Motor neuron (in vitro differentiated cells): ENCODE measurements around the gene ANKRD13A. TPM values are rescaled to one million over a fixed set of nuclear protein-coding genes. Genes with fewer than 3 reads are reported as not detected.
A peak's percentile ranks its signal among the peaks of the same experiment; 100 is the strongest.

Source experiments
- ATAC-seq, 8 experiments: fragments of 200-7000 bp; cut with Tn5 transposase; replicated peaks in 6 of 8; 2 replicates each; pipeline ENCODE4 v1.8.0; 2021; ENCODE audit warnings: mild to moderate bottlenecking in 8 of 8, moderate library complexity in 8 of 8
- H3K27ac ChIP-seq, 2 donors: fragments of 250-450 bp; sonication (Bioruptor Pico); 2 replicates each; pipeline ENCODE4 v1.9.0; 2021; ENCODE audit warnings: antibody characterized with exemption in 2 of 2, mild to moderate bottlenecking in 2 of 2, moderate library complexity in 1 of 2
- H3K4me1 ChIP-seq, 2 donors: fragments of 250-450 bp; sonication (Bioruptor Pico); replicated peaks in 1 of 2; 2 replicates each; pipeline ENCODE4 v1.6.1; 2021; ENCODE audit warnings: antibody characterized with exemption in 2 of 2, mild to moderate bottlenecking in 2 of 2, moderate library complexity in 1 of 2
- H3K4me3 ChIP-seq, 5 donors: fragments of 250-450 bp; sonication (Bioruptor Pico); 2 replicates each; pipeline ENCODE4 v1.9.0; 2021; ENCODE audit warnings: antibody characterized with exemption in 5 of 5, mild to moderate bottlenecking in 5 of 5, moderate library complexity in 4 of 5
- WGBS, 10 experiments: fragments of 450-650 bp; shearing (Covaris generic); methylation state at CpG; one replicate each; pipeline ENCODE4 v1.0.0; 2022; 5-methylcytosine and 5-hydroxymethylcytosine counted together
- in situ Hi-C, 9 experiments: fragments of 400-800 bp; cut with MboI; loops; one replicate each; pipeline ENCODE4 v1.15.0; 2021; ENCODE audit warnings: low sequenced_read_pairs in 9 of 9, low pct_unique_long_range_greater_than_20kb in 2 of 9; ENCODE audit not compliant: unreplicated experiment in 9 of 9
- total RNA-seq, 8 experiments: library from RNA; unstranded; fragments of 300-600 nt; gene quantifications; 2 replicates each; pipeline versions ENCODE4 v1.2.3 to v1.2.4, GENCODE V29; 2022

ANKRD13A gene
- total RNA-seq, 8 experiments from 2014 or later: 23.2 to 41.5 (median 34.2) TPM

GRCh38 chr12:109989380-109989779 lies 9.8 kb upstream of the ANKRD13A start:
- ATAC-seq: peak in 3 of 8 experiments; percentile 28 to 53 (median 41)
- H3K27ac ChIP-seq: no peak overlapping the region
- 38 to 100% (median 79%) methylated on average over 1 to 4 of the region's 5 CpGs; no CpG with 5 or more reads in 1 of the 10 experiments for WGBS, 10 experiments

GRCh38 chr12:109991586-109991985 lies 7.6 kb upstream of the ANKRD13A start:
- Histone ChIP-seq H3K27ac (no peak overlapping the region), H3K4me3 (no peak overlapping the region), H3K4me1 (peaks cover 8 to 11% of the 10 kb centered on the region in 2 donors)
- ATAC-seq: no peak
- 77 to 100% (median 96%) methylated on average over 1 to 4 of the region's 5 CpGs; no CpG with 5 or more reads in 4 of the 10 experiments for WGBS, 10 experiments
- in situ Hi-C loops: no loop called here

More at GRCh38 chr12:109989380-109989779, 9.8 kb upstream of the ANKRD13A start:
- in situ Hi-C loops: no loop called here
- H3K4me3 ChIP-seq: no peak overlapping the region
- H3K4me1 ChIP-seq: peaks cover 2 to 3% of the 10 kb centered on the region in 2 donors

GRCh38 chr12:109993091-109993490 lies 6.1 kb upstream of the ANKRD13A start:
- Histone ChIP-seq H3K4me3 (no peak overlapping the region), H3K27ac (no peak overlapping the region), H3K4me1 (peaks cover 8 to 11% of the 10 kb centered on the region in 2 donors)
- WGBS, 10 experiments: 78 to 100% (median 100%) methylated on average over 1 to 2 of the region's 2 CpGs; no CpG with 5 or more reads in 3 of the 10 experiments
- in situ Hi-C loops: no loop called here
- no peak for ATAC-seq

GRCh38 chr12:109994401-109995175 lies 4.6 kb upstream of the ANKRD13A start:
- no peak for ATAC-seq
- Histone ChIP-seq H3K4me3 (peak overlapping the region in 4 of 5 donors; percentile 65 to 95 (median 72)), H3K4me1 (peaks cover 13 to 14% of the 10 kb centered on the region in 2 donors), H3K27ac (no peak overlapping the region)
- in situ Hi-C loops: no loop called here
- 24 to 100% (median 56%) methylated on average over 1 to 6 of the region's 6 CpGs for WGBS, 10 experiments

GRCh38 chr12:109995361-109995685 lies 3.9 kb upstream of the ANKRD13A start:
- Histone ChIP-seq H3K4me1 (peaks cover 16 to 17% of the 10 kb centered on the region in 2 donors), H3K27ac (no peak overlapping the region), H3K4me3 (peak overlapping the region; percentile 65 to 95 (median 72))
- WGBS, 10 experiments: 0 to 40% (median 0%) methylated on average over 1 to 6 of the region's 6 CpGs
- in situ Hi-C loops: no loop called here
- ATAC-seq: no peak

- 0 to 3% (median 2%) methylated on average over 4 to 15 of the region's 65 CpGs; no CpG with 5 or more reads in 6 of the 10 experiments for WGBS, 10 experiments
- peak; percentile 49 to 80 (median 75) for ATAC-seq
- H3K4me1 ChIP-seq: peaks cover 18 to 19% of the 10 kb centered on the region in 2 donors
- H3K4me3 ChIP-seq: peak within 1 kb of the TSS; percentile 65 to 95 (median 72)
- peak within 1 kb of the TSS; percentile 26 to 70 for H3K27ac ChIP-seq
- in situ Hi-C loops: no loop called here
Observed at GRCh38 chr12:109995686-109996482, 3.3 kb upstream of the ANKRD13A start, which contains the start of gene GIT2. TSS of gene GIT2 (minus strand) at chr12:109996368. CDS start at chr12:109996224, 144 bp downstream.

GRCh38 chr12:109996483-109996853 lies 2.8 kb upstream of the ANKRD13A start:
- peaks cover 18 to 19% of the 10 kb centered on the region in 2 donors for H3K4me1 ChIP-seq
- H3K27ac ChIP-seq: peak overlapping the region; percentile 26 to 65
- in situ Hi-C loops: no loop called here
- peak overlapping the region; percentile 65 to 95 (median 72) for H3K4me3 ChIP-seq
- ATAC-seq: no peak
- WGBS, 10 experiments: 0 to 50% (median 25%) methylated on average over 1 to 2 of the region's 2 CpGs; no CpG with 5 or more reads in 6 of the 10 experiments

- in situ Hi-C loops: no loop called here
- H3K4me1 ChIP-seq: peaks cover 18 to 19% of the 10 kb centered on the region in 2 donors
- no peak for ATAC-seq
- H3K4me3 ChIP-seq: no peak overlapping the region
- WGBS, 10 experiments: 88 to 100% (median 98%) methylated on average over 1 to 4 of the region's 4 CpGs
- H3K27ac ChIP-seq: no peak overlapping the region
Observed at GRCh38 chr12:109997393-109997792, 1.8 kb upstream of the ANKRD13A start.

GRCh38 chr12:109998241-109998903 lies 858 bp upstream of the ANKRD13A start:
- in situ Hi-C loops: no loop called here
- Histone ChIP-seq H3K4me1 (peaks cover 18 to 19% of the 10 kb centered on the region in 2 donors), H3K27ac (peak overlapping the region in 1 of 2 donors; percentile 96), H3K4me3 (peak overlapping the region; percentile 81 to 99 (median 92))
- ATAC-seq: no peak
- WGBS, 10 experiments: 0 to 100% (median 73%) methylated on average over 1 to 9 of the region's 9 CpGs; no CpG with 5 or more reads in 1 of the 10 experiments

- WGBS, 10 experiments: 0% methylated on average over 2 of the region's 27 CpGs; no CpG with 5 or more reads in 9 of the 10 experiments
- peak overlapping the region; percentile 81 to 99 (median 92) for H3K4me3 ChIP-seq
- peak overlapping the region in 1 of 2 donors; percentile 96 for H3K27ac ChIP-seq
- in situ Hi-C loops: no loop called here
- ATAC-seq: no peak
- H3K4me1 ChIP-seq: peaks cover 15% of the 10 kb centered on the region in 2 donors
Observed at GRCh38 chr12:109999649-109999971, 380 bp downstream of the ANKRD13A start.

GRCh38 chr12:109999983-110000505 lies 814 bp downstream of the ANKRD13A start:
- ATAC-seq: no peak
- Histone ChIP-seq H3K4me1 (peaks cover 10 to 12% of the 10 kb centered on the region in 2 donors), H3K27ac (no peak overlapping the region), H3K4me3 (peak overlapping the region; percentile 81 to 99 (median 92))
- 0 to 13% (median 8%) methylated on average over 3 to 14 of the region's 17 CpGs; no CpG with 5 or more reads in 3 of the 10 experiments for WGBS, 10 experiments
- in situ Hi-C loops: no loop called here

- 10 to 100% (median 51%) methylated on average over 2 to 4 of the region's 4 CpGs; no CpG with 5 or more reads in 4 of the 10 experiments for WGBS, 10 experiments
- in situ Hi-C loops: no loop called here
- Histone ChIP-seq H3K4me3 (no peak overlapping the region), H3K4me1 (peaks cover 8 to 10% of the 10 kb centered on the region in 2 donors), H3K27ac (no peak overlapping the region)
- no peak for ATAC-seq
Observed at GRCh38 chr12:110001596-110001995, 2.4 kb downstream of the ANKRD13A start.
